ENCODE measurements around the gene AGAP9.
"Not testable (repeated sequence)": the region's sequence is repeated elsewhere in the genome, so short reads cannot be mapped to it uniquely, and the experiment has no call there.

Gene AGAP9

GRCh38 chr10:47456079-47456785 lies 67.2 kb downstream of the AGAP9 start:
- DNase-seq, result no peak

- not testable (repeated sequence) for DNase-seq
Measured at GRCh38 chr10:47455350-47456078, 67.9 kb downstream of the AGAP9 start.

- no peak for DNase-seq
Measured at GRCh38 chr10:47454780-47455058, 68.7 kb downstream of the AGAP9 start.

- DNase-seq, result no peak
Measured at GRCh38 chr10:47454008-47454779, 69.2 kb downstream of the AGAP9 start.

GRCh38 chr10:47453141-47454007 lies 70.1 kb downstream of the AGAP9 start:
- DNase-seq, result no peak

GRCh38 chr10:47452495-47453140 lies 70.8 kb downstream of the AGAP9 start:
- no peak for DNase-seq

- DNase-seq, result no peak
Measured at GRCh38 chr10:47451998-47452494, 71.4 kb downstream of the AGAP9 start.

Data from stimulated activated CD4-positive, alpha-beta T cell treated with anti-CD3 and anti-CD28 coated beads, Interleukin-1b, Interleukin-23, amount 100 ng/mL, for 48 hours (primary cell).